Measurements from ENCODE around the gene SERPINA6.
"Not testable (repeated sequence)": the region's sequence is repeated elsewhere in the genome, so short reads cannot be mapped to it uniquely, and the experiment has no call there.

SERPINA6 gene

GRCh38 chr14:94322648-94323570 is at the start of gene SERPINA6:
Gene SERPINA6 (minus strand): TSS chr14:94323336. CDS start chr14:94314648, 8,688 bp downstream.
- no peak for DNase-seq (ENCODE audit: low read depth in 3 of 3)

GRCh38 chr14:94372021-94372605 is 49.0 kb upstream of the SERPINA6 start:
- no peak for DNase-seq (ENCODE audit: low read depth in 3 of 3)

- DNase-seq (ENCODE audit: low read depth in 3 of 3): no peak
These were observed 47.4 kb upstream of the SERPINA6 start for GRCh38 chr14:94370524-94370910.

GRCh38 chr14:94369766-94370523 is 46.8 kb upstream of the SERPINA6 start:
- not testable (repeated sequence) for DNase-seq (ENCODE audit: low read depth in 3 of 3)

- DNase-seq (ENCODE audit: low read depth in 3 of 3): no peak
These were observed 45.8 kb upstream of the SERPINA6 start for GRCh38 chr14:94368956-94369355.

GRCh38 chr14:94368243-94368590 is 45.1 kb upstream of the SERPINA6 start:
- DNase-seq (ENCODE audit: low read depth in 3 of 3): no peak

GRCh38 chr14:94367347-94368242 is 44.5 kb upstream of the SERPINA6 start:
- DNase-seq (ENCODE audit: low read depth in 3 of 3): no peak

GRCh38 chr14:94366146-94366915 is 43.2 kb upstream of the SERPINA6 start, which contains the start of gene SERPINA2:
Gene SERPINA2 (minus strand): TSS chr14:94366698.
- no peak for DNase-seq (ENCODE audit: low read depth in 3 of 3)

- DNase-seq (ENCODE audit: low read depth in 3 of 3): no peak
These were observed 42.5 kb upstream of the SERPINA6 start for GRCh38 chr14:94365624-94366023.

GRCh38 chr14:94364964-94365363 is 41.8 kb upstream of the SERPINA6 start:
- no peak for DNase-seq (ENCODE audit: low read depth in 3 of 3)

GRCh38 chr14:94364037-94364436 is 40.9 kb upstream of the SERPINA6 start:
- DNase-seq (ENCODE audit: low read depth in 3 of 3): no peak

- no peak for DNase-seq (ENCODE audit: low read depth in 3 of 3)
These were observed 40.1 kb upstream of the SERPINA6 start for GRCh38 chr14:94363151-94363624.

GRCh38 chr14:94362614-94363133 is 39.5 kb upstream of the SERPINA6 start:
- no peak for DNase-seq (ENCODE audit: low read depth in 3 of 3)

- no peak for DNase-seq (ENCODE audit: low read depth in 3 of 3)
These were observed 38.5 kb upstream of the SERPINA6 start for GRCh38 chr14:94361682-94362081.

- DNase-seq (ENCODE audit: low read depth in 3 of 3): no peak
These were observed 37.9 kb upstream of the SERPINA6 start for GRCh38 chr14:94360945-94361565.

GRCh38 chr14:94357166-94357565 is 34.0 kb upstream of the SERPINA6 start:
- DNase-seq (ENCODE audit: low read depth in 3 of 3): no peak

GRCh38 chr14:94356379-94357056 is 33.4 kb upstream of the SERPINA6 start:
- no peak for DNase-seq (ENCODE audit: low read depth in 3 of 3)

- DNase-seq (ENCODE audit: low read depth in 3 of 3): no peak
These were observed 32.2 kb upstream of the SERPINA6 start for GRCh38 chr14:94355191-94355794.

Measured in stimulated activated CD4-positive, alpha-beta T cell treated with anti-CD3 and anti-CD28 coated beads, TNF-alpha, amount 100 ng/mL, for 48 hours (primary cell).